HCT116 (cell line): Measurements from ENCODE around the gene CHRNA9. TPM values are rescaled to one million over a fixed set of nuclear protein-coding genes. Genes with fewer than 3 reads are reported as not detected.

Experiments used
- ATAC-seq: fragments of 200-7000 bp; cut with Tn5 transposase; 2 replicates; pipeline ENCODE4 v1.9.1; 2020; ENCODE audit warnings: mild to moderate bottlenecking, moderate library complexity
- BruUV-seq: library from RNA; stranded (reverse); fragments of 400-500 nt; replicated peaks from 2 replicates; lab custom pipeline; 2021; lab: Mats Ljungman, UMichigan
- CTCF ChIA-PET: fragments of 300-600 bp; sonication (Branson Sonifier 250); formaldehyde crosslinking; loops from one replicate; lab custom pipeline; 2021; ENCODE audit warnings: antibody characterized with exemption; lab: Charles Lee
- POLR2A ChIA-PET: fragments of 300-600, 350-600 bp; sonication (Branson Sonifier 250); formaldehyde crosslinking; loops from one replicate; lab custom pipeline; 2021; ENCODE audit warnings: antibody characterized with exemption; lab: Charles Lee
- RAD21 ChIA-PET, 2 experiments: fragments of 300-600 bp; sonication (Branson Sonifier 250); formaldehyde crosslinking; loops; one replicate each; lab custom pipeline; 2023; ENCODE audit warnings: low total read pairs in 2 of 2; ENCODE audit not compliant: uncharacterized antibody in 2 of 2, unreplicated experiment in 2 of 2, low non-redundant PET in 1 of 2; lab: Charles Lee
- DNase-seq: peaks from one replicate; pipeline ENCODE4 v3.0.0-alpha.2; 2010; ENCODE audit warnings: low read depth, low spot score
- H2AFZ ChIP-seq: fragments of 200-600 bp; shearing (Covaris generic), sonication (generic); 2 replicates; pipeline ENCODE4 v1.6.1; 2017; ENCODE audit warnings: low read depth, mixed run types, mixed read lengths, antibody characterized with exemption, low read length; ENCODE audit not compliant: poor library complexity, severe bottlenecking
- H3K27ac ChIP-seq: 2 replicates; pipeline ENCODE4 v1.5.1; 2012; ENCODE audit warnings: low read depth, low read length
- H3K27me3 ChIP-seq: fragments of 200-600 bp; sonication (generic); 2 replicates; pipeline ENCODE4 v1.6.1; 2016; ENCODE audit warnings: mixed run types, low read length, mixed read lengths; ENCODE audit not compliant: insufficient read depth
- H3K36me3 ChIP-seq, 2 experiments: fragments of 200-500 bp in 1 of 2; fragments of 200-600 bp in 1 of 2; sonication (Bioruptor generic) in 1 of 2; sonication (generic) in 1 of 2; 2 replicates each; pipeline versions ENCODE4 v1.5.1 to v1.6.1; 2014 to 2016; ENCODE audit warnings: low read length in 2 of 2, inconsistent platforms in 1 of 2, mixed read lengths in 1 of 2, mixed run types in 1 of 2; ENCODE audit not compliant: insufficient read depth in 2 of 2, control insufficient read depth in 1 of 2
- H3K4me1 ChIP-seq, 2 experiments: fragments of 200-600 bp in 1 of 2; sonication (generic) in 1 of 2; 2 replicates each; pipeline versions ENCODE4 v1.5.1 to v1.6.1; 2012 to 2017; ENCODE audit warnings: low read length in 2 of 2, inconsistent platforms in 1 of 2, mild to moderate bottlenecking in 1 of 2, mixed read lengths in 1 of 2, mixed run types in 1 of 2, moderate library complexity in 1 of 2; ENCODE audit not compliant: insufficient read depth in 2 of 2, control insufficient read depth in 1 of 2
- H3K4me2 ChIP-seq: fragments of 200-600 bp; sonication (generic); 2 replicates; pipeline ENCODE4 v1.6.1; 2017; ENCODE audit warnings: mixed run types, low read length, mixed read lengths
- H3K4me3 ChIP-seq, 2 experiments: fragments of 200-600 bp in 1 of 2; sonication (generic) in 1 of 2; replicated peaks in 1 of 2; 2 replicates each; pipeline ENCODE4 v1.5.1; 2011 to 2016; ENCODE audit warnings: low read length in 2 of 2, control low read depth in 1 of 2, low read depth in 1 of 2, mild to moderate bottlenecking in 1 of 2, mixed read lengths in 1 of 2, mixed run types in 1 of 2
- H3K79me2 ChIP-seq: fragments of 200-600 bp; sonication (generic); 2 replicates; pipeline ENCODE4 v1.6.1; 2017; ENCODE audit warnings: mild to moderate bottlenecking, mixed run types, low read length, moderate library complexity, mixed read lengths; ENCODE audit not compliant: insufficient read depth
- H3K9ac ChIP-seq: fragments of 200-600 bp; sonication (generic); 2 replicates; pipeline ENCODE4 v1.6.1; 2016; ENCODE audit warnings: low read length, mixed read lengths
- H3K9me2 ChIP-seq: fragments of 200-600 bp; sonication (generic), shearing (Covaris generic); 2 replicates; pipeline ENCODE4 v1.6.1; 2017; ENCODE audit warnings: mixed run types, mild to moderate bottlenecking, moderate library complexity; ENCODE audit not compliant: insufficient read depth
- H3K9me3 ChIP-seq, 2 experiments: fragments of 200-500 bp in 1 of 2; fragments of 200-600 bp in 1 of 2; sonication (Bioruptor generic) in 1 of 2; sonication (generic) in 1 of 2; 2 replicates each; pipeline ENCODE4 v1.6.1; 2014 to 2017; ENCODE audit warnings: low read length in 2 of 2, mixed read lengths in 2 of 2, inconsistent platforms in 1 of 2, low read depth in 1 of 2, mild to moderate bottlenecking in 1 of 2, mixed run types in 1 of 2, moderate library complexity in 1 of 2; ENCODE audit not compliant: control insufficient read depth in 1 of 2, insufficient read depth in 1 of 2
- H4K20me1 ChIP-seq: fragments of 200-600 bp; sonication (generic), shearing (Covaris generic); 2 replicates; pipeline ENCODE4 v1.6.1; 2017; ENCODE audit warnings: mixed run types, mild to moderate bottlenecking, moderate library complexity; ENCODE audit not compliant: insufficient read depth
- ATF3 ChIP-seq: IDR thresholded peaks from 2 replicates; pipeline ENCODE4 v1.6.1; 2012
- CBX3 ChIP-seq: IDR thresholded peaks from 2 replicates; pipeline ENCODE4 v1.6.1; 2012; ENCODE audit warnings: low read depth
- CEBPB ChIP-seq: IDR thresholded peaks from 2 replicates; pipeline ENCODE4 v1.6.1; 2012; ENCODE audit warnings: low read depth
- ELF1 ChIP-seq: IDR thresholded peaks from 2 replicates; pipeline ENCODE4 v1.6.1; 2012; ENCODE audit warnings: low read depth, borderline replicate concordance
- EZH2 ChIP-seq: fragments of 200-600 bp; sonication (generic); IDR thresholded peaks from 2 replicates; pipeline ENCODE4 v1.6.1; 2017; ENCODE audit warnings: antibody characterized with exemption, mixed run types
- FOSL1 ChIP-seq: IDR thresholded peaks from 2 replicates; pipeline ENCODE4 v1.6.1; 2012; ENCODE audit warnings: low read depth
- JUND ChIP-seq: IDR thresholded peaks from 2 replicates; pipeline ENCODE4 v1.6.1; 2012
- MAX ChIP-seq: IDR thresholded peaks from 2 replicates; pipeline ENCODE4 v1.6.1; 2012
- POLR2AphosphoS5 ChIP-seq: IDR thresholded peaks from 2 replicates; pipeline ENCODE4 v1.6.1; 2011; ENCODE audit warnings: mild to moderate bottlenecking, low read depth, low read length, moderate library complexity
- RAD21 ChIP-seq: IDR thresholded peaks from 2 replicates; pipeline ENCODE4 v1.6.1; 2012; ENCODE audit warnings: low read depth, mild to moderate bottlenecking
- REST ChIP-seq: IDR thresholded peaks from 2 replicates; pipeline ENCODE4 v1.6.1; 2012; ENCODE audit warnings: low read depth
- SIN3A ChIP-seq: IDR thresholded peaks from 2 replicates; pipeline ENCODE4 v1.6.1; 2012; ENCODE audit warnings: low read depth
- SP1 ChIP-seq: IDR thresholded peaks from 2 replicates; pipeline ENCODE4 v1.6.1; 2012; ENCODE audit warnings: low read depth
- SRF ChIP-seq: IDR thresholded peaks from 2 replicates; pipeline ENCODE4 v1.6.1; 2012; ENCODE audit warnings: low read depth
- YY1 ChIP-seq: IDR thresholded peaks from 2 replicates; pipeline ENCODE4 v1.6.1; 2011; ENCODE audit warnings: low read length, low read depth, moderate library complexity, mild to moderate bottlenecking; ENCODE audit not compliant: insufficient replicate concordance; ENCODE audit errors: extremely low read depth
- ZFX ChIP-seq: fragments of 450-650 bp; IDR thresholded peaks from 2 replicates; pipeline ENCODE4 v1.6.1; 2017
- ZNF274 ChIP-seq: fragments of 200-500 bp; sonication (Bioruptor generic); IDR thresholded peaks from 2 replicates; pipeline ENCODE4 v1.6.1; 2014; ENCODE audit warnings: mild to moderate bottlenecking, low read depth, low read length, inconsistent platforms
- intact Hi-C: fragments of 100-400 bp; cut with micrococcal nuclease; formaldehyde crosslinking; loops from 2 replicates; pipeline ENCODE4 v1.10.0; 2022
- total RNA-seq: library from RNA; stranded (reverse); gene quantifications from one replicate; pipeline ENCODE4 v1.2.1, GENCODE V29; 2021; ENCODE audit not compliant: unreplicated experiment

CHRNA9 gene
- total RNA-seq, 1 experiment from 2014 or later: not detected

GRCh38 chr4:40357738-40358137 is 22.6 kb downstream of the CHRNA9 start:
- ChIA-PET CTCF (no interaction called here), POLR2A (no interaction called here), RAD21 (no interaction called here)
- Histone ChIP-seq H3K4me1 (peaks cover 0 to 4% of the 10 kb centered on the region in 2 experiments; a peak in 1 of 4 replicates), H3K27ac (no peak overlapping the region), H3K9ac (no peak overlapping the region), H3K36me3 (no peaks in the 10 kb centered on the region), H3K9me3 (no peaks in the 10 kb centered on the region), H2AFZ (no peak overlapping the region), H3K9me2 (no peaks in the 10 kb centered on the region), H3K27me3 (no peaks in the 10 kb centered on the region), H4K20me1 (no peaks in the 10 kb centered on the region), H3K79me2 (no peaks in the 10 kb centered on the region), H3K4me3 (no peak overlapping the region), H3K4me2 (no peak overlapping the region)
- no peak for DNase-seq
- BruUV-seq: no TSS peak
- TF ChIP-seq FOSL1: no peak
- no peak for TF ChIP-seq REST
- TF ChIP-seq MAX: no peak
- TF ChIP-seq YY1: no peak
- no peak for TF ChIP-seq CEBPB
- no peak for TF ChIP-seq SP1
- no peak for TF ChIP-seq CBX3
- TF ChIP-seq ATF3: no peak
- no peak for TF ChIP-seq SIN3A
- TF ChIP-seq EZH2: no peak
- no peak for TF ChIP-seq ZFX
- TF ChIP-seq ZNF274: no peak
- no peak for TF ChIP-seq SRF
- TF ChIP-seq JUND: no peak
- TF ChIP-seq ELF1: no peak
- no peak for TF ChIP-seq RAD21
- TF ChIP-seq POLR2AphosphoS5: no peak
- intact Hi-C loops: no loop called here
- no peak for ATAC-seq
